LHCN-M2 (cell line): ENCODE data around the gene CYP1B1. TPM values are rescaled to one million over a fixed set of nuclear protein-coding genes. Genes with fewer than 3 reads are reported as not detected.
"Not testable (repeated sequence)": the region's sequence is repeated elsewhere in the genome, so short reads cannot be mapped to it uniquely, and the experiment has no call there.

Experiments used
- DNase-seq: peaks from one replicate; pipeline ENCODE4 v3.0.0-alpha.2; 2012; ENCODE audit warnings: low read depth
- total RNA-seq: library from RNA; depleted of rRNA; stranded (reverse); fragments of >200 nt; gene quantifications from 2 replicates; pipeline ENCODE4 v1.2.3, GENCODE V29; 2014; rRNA removed

Gene CYP1B1
- total RNA-seq, 1 experiment from 2014 or later = 3.4 TPM

GRCh38 chr2:38037757-38038621, 38.0 kb downstream of the CYP1B1 start:
- DNase-seq = peak; percentile 53

- DNase-seq = peak; percentile 35
These were observed 38.6 kb downstream of the CYP1B1 start for GRCh38 chr2:38037325-38037724.

- DNase-seq = no peak
These were observed 40.0 kb downstream of the CYP1B1 start for GRCh38 chr2:38035968-38036367.

- no peak for DNase-seq
These were observed 42.3 kb downstream of the CYP1B1 start for GRCh38 chr2:38033646-38034045.

GRCh38 chr2:38032946-38033345, 43.0 kb downstream of the CYP1B1 start:
- DNase-seq = no peak

- no peak for DNase-seq
These were observed 45.2 kb downstream of the CYP1B1 start for GRCh38 chr2:38030635-38031355.

- no peak for DNase-seq
These were observed 46.4 kb downstream of the CYP1B1 start for GRCh38 chr2:38029512-38029911.

- no peak for DNase-seq
These were observed 47.1 kb downstream of the CYP1B1 start for GRCh38 chr2:38028829-38029228.

GRCh38 chr2:38026846-38027245, 49.1 kb downstream of the CYP1B1 start:
- no peak for DNase-seq

GRCh38 chr2:38021589-38021988, 54.4 kb downstream of the CYP1B1 start:
- no peak for DNase-seq

- DNase-seq = not testable (repeated sequence)
These were observed 55.4 kb downstream of the CYP1B1 start for GRCh38 chr2:38020359-38021069.

DNA sequence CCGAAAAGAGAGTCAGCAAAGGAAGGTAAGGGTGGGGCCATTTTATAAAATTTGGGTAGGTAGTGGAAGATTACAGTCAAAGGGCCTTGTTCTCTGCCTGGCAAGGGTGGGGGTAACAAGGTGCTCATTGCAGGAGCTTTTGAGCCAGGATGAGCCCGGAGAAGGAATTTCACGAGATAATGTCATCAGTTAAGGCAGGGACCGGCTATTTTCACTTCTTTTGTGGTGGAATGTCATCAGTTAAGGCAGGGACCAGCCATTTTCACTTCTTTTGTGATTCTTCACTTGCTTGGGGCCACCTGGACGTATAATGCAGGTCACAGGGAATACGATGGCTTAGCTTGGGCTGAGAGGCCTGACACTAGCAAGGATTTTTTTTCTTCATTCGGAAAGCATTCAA, 58.1 kb downstream of the CYP1B1 start:
- DNase-seq = no peak

Other genes with a start within 250 kb of the CYP1B1 start
- 4.9 and 6.5 TPM in 2 replicates for gene RMDN2, start 150.9 kb downstream of the CYP1B1 start, total RNA-seq